Spleen (tissue), 11 donors: Measurements from ENCODE around the gene P2RX7. TPM values are rescaled to one million over a fixed set of nuclear protein-coding genes. Genes with fewer than 3 reads are reported as not detected.
"Not testable (repeated sequence)": the region's sequence is repeated elsewhere in the genome, so short reads cannot be mapped to it uniquely, and the experiment has no call there.

Source experiments
- DNase-seq: peaks from one replicate; pipeline ENCODE4 v3.0.0-alpha.2; 2020
- H3K27ac ChIP-seq, 8 donors: fragments of 200-600 bp; sonication (generic) in 7 of 8; 1 replicate in 4 of 8; 2 replicates in 4 of 8; pipeline versions ENCODE4 v1.5.0 to v1.8.0; 2016 to 2021; ENCODE audit warnings: inconsistent platforms in 4 of 8, mild to moderate bottlenecking in 4 of 8, moderate library complexity in 1 of 8
- H3K27me3 ChIP-seq, 7 donors: fragments of 200-600 bp; sonication (generic) in 6 of 7; replicated peaks in 1 of 7; 1 replicate in 4 of 7; 2 replicates in 3 of 7; pipeline versions ENCODE4 v1.5.0 to v1.8.0; 2016 to 2021; ENCODE audit warnings: inconsistent platforms in 3 of 7, mild to moderate bottlenecking in 1 of 7
- H3K36me3 ChIP-seq, 6 donors: fragments of 200-600 bp; sonication (generic) in 5 of 6; 1 replicate in 4 of 6; 2 replicates in 2 of 6; pipeline versions ENCODE4 v1.5.0 to v1.8.0; 2016 to 2021; ENCODE audit warnings: inconsistent platforms in 2 of 6
- H3K4me1 ChIP-seq, 6 donors: fragments of 200-600 bp; sonication (generic) in 5 of 6; 1 replicate in 3 of 6; 2 replicates in 3 of 6; pipeline versions ENCODE4 v1.5.0 to v1.8.0; 2016 to 2021; ENCODE audit warnings: inconsistent platforms in 3 of 6
- H3K4me3 ChIP-seq, 8 donors: fragments of 200-600 bp; sonication (generic) in 7 of 8; 1 replicate in 4 of 8; 2 replicates in 4 of 8; pipeline versions ENCODE4 v1.5.0 to v1.8.0; 2016 to 2021; ENCODE audit warnings: inconsistent platforms in 4 of 8, mild to moderate bottlenecking in 4 of 8, moderate library complexity in 2 of 8
- H3K9me3 ChIP-seq, 8 donors: fragments of 200-600 bp; sonication (generic) in 7 of 8; 1 replicate in 4 of 8; 2 replicates in 4 of 8; pipeline versions ENCODE4 v1.5.0 to v1.8.0; 2016 to 2021; ENCODE audit warnings: inconsistent platforms in 4 of 8
- POLR2A ChIP-seq, 3 donors: fragments of 450-650 bp; IDR thresholded peaks; one replicate each; pipeline ENCODE4 v1.5.1; 2017; ENCODE audit warnings: antibody characterized with exemption in 3 of 3, mild to moderate bottlenecking in 1 of 3
- POLR2AphosphoS5 ChIP-seq, 3 donors: sonication (generic); formaldehyde crosslinking; IDR thresholded peaks; one replicate each; pipeline ENCODE4 v1.5.1; 2017; ENCODE audit warnings: antibody characterized with exemption in 3 of 3
- WGBS, 5 donors: extraction: QIAGEN DNeasy Blood & Tissue Kit in 3 of 5; methylation state at CpG; one replicate each; pipeline versions ENCODE4 v1.1.5 to v1.1.7; 2013 to 2018; 5-methylcytosine and 5-hydroxymethylcytosine counted together
- intact Hi-C: fragments of 100-400 bp; cut with DNase I; formaldehyde crosslinking; loops from one replicate; pipeline ENCODE4 v1.15.0; 2023; ENCODE audit warnings: low total_unique reads
- polyA plus RNA-seq, 3 donors: library from polyadenylated mRNA; stranded (reverse); fragments of 200-250 nt; gene quantifications; one replicate each; pipeline ENCODE4 v1.2.1, GENCODE V29; 2013
- total RNA-seq, 7 donors: library from RNA; depleted of rRNA in 3 of 7; stranded (reverse); fragments of >200 nt in 3 of 7; fragmentation: NEBNext Ultra II Directional in 4 of 7; extraction: Animal tissue kit (Norgen Biotek cat#: 25700) in 4 of 7; gene quantifications; one replicate each; pipeline versions ENCODE4 v1.1.0 to v1.2.1, GENCODE V29; 2016 to 2021
- TF ChIP-seq, protein P1 (sequence below), 11 experiments: fragments of 200-600 bp in 7 of 11; fragments of 450-650 bp in 4 of 11; sonication (generic) in 4 of 11; IDR thresholded peaks in 8 of 11; conservative IDR thresholded peaks in 3 of 11; 1 replicate in 7 of 11; 2 replicates in 4 of 11; pipeline versions ENCODE4 v1.4.0 to v1.8.0; 2016 to 2021; ENCODE audit warnings: antibody characterized with exemption in 11 of 11, inconsistent platforms in 4 of 11, mild to moderate bottlenecking in 1 of 11
- donor health status: healthy with polysubstance abuse.
- donor health status: DM: no; HTN: no; CAD: no; lungs with moderate emphysema.
- donor health status: DM: no; HTN: no; CAD: no.
- donor health status: Bipolar disorder and iron deficiency.
- donor health status: healthy.
- donor health status: DM: no; HTN: no; CAD: no.
- donor health status: DM: yes; HTN: yes; CAD: no.

P2RX7 gene
- total and polyA plus RNA-seq, 10 donors: 1.8 to 12.3 (median 9.0) TPM

DNA sequence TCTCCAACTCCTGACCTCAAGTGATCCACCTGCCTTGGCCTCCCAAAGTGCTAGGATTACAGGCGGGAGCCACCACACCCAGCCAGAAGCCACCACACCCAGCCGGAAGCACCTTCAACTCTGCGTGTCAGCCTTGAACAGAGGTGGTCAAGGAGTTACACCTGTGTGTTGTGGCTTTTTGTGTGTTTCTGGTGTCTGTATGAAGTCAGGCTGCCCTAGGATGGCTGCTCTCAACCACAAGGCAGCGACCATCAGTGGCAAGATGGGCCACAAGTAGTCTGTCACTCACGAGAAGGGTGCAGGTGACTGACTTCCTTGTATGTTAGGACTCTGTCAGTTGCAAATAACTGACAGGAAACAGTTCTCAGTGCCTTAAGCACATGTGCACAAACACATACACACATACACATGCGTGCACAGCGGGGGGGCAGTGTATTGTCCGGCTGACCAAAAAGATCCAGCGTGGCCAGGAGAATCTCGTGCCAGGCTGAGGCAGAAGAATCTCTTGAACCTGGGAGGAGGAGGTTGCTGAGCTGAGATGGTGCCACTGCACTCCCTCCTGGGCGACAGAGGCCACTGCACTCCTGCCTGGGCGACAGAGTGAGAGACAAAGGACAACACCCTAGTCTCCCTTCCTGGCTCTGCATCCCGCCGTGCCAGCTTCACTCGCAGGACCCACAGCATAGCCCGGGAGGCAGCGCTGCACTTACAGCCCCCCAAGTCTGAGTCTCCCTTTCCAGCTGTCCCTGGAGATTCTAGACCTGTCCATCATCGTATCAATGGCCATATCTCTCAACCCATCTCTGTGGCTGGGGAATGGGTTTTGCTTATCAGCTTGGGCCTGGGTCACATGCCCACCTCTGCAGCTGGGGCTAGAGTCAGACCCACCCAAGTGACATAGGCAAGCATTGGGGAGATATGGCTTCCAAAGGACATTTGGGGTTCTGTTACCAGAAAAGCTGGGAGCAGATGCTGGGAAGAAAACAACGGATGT is 90.9 kb downstream of the P2RX7 start:
- Histone ChIP-seq H3K4me1 (peaks cover 0 to 37% (median 18%) of the 10 kb centered on the region in 6 donors), H3K4me3 (no peak overlapping the region), H3K27ac (peak overlapping the region in 7 of 8 donors; percentile 25 to 78 (median 36)), H3K27me3 (no peaks in the 10 kb centered on the region), H3K36me3 (peaks cover 0 to 91% (median 16%) of the 10 kb centered on the region in 6 donors), H3K9me3 (no peaks in the 10 kb centered on the region)
- intact Hi-C loops: loop anchor here (10.0 kb wide), 1 partner anchor 109 kb away; no protein-coding TSS in a partner anchor
- 59 to 70% (median 66%) methylated on average over 14 to 19 of the region's 19 CpGs for WGBS, 5 donors
- TF ChIP-seq POLR2AphosphoS5 (IDR thresholded peaks at IDR 0.05) (peak in 1 of 3 donors; percentile 30), POLR2A (IDR thresholded peaks at IDR 0.05) (no peak)
- TF ChIP-seq, protein P1, sequence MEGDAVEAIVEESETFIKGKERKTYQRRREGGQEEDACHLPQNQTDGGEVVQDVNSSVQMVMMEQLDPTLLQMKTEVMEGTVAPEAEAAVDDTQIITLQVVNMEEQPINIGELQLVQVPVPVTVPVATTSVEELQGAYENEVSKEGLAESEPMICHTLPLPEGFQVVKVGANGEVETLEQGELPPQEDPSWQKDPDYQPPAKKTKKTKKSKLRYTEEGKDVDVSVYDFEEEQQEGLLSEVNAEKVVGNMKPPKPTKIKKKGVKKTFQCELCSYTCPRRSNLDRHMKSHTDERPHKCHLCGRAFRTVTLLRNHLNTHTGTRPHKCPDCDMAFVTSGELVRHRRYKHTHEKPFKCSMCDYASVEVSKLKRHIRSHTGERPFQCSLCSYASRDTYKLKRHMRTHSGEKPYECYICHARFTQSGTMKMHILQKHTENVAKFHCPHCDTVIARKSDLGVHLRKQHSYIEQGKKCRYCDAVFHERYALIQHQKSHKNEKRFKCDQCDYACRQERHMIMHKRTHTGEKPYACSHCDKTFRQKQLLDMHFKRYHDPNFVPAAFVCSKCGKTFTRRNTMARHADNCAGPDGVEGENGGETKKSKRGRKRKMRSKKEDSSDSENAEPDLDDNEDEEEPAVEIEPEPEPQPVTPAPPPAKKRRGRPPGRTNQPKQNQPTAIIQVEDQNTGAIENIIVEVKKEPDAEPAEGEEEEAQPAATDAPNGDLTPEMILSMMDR (IDR thresholded peaks at IDR 0.05 in 8 of 11, conservative IDR thresholded peaks at IDR 0.05 in 3 of 11): peak in 7 of 11 experiments; percentile 9 to 39 (median 26)
- no peak for DNase-seq

DNA sequence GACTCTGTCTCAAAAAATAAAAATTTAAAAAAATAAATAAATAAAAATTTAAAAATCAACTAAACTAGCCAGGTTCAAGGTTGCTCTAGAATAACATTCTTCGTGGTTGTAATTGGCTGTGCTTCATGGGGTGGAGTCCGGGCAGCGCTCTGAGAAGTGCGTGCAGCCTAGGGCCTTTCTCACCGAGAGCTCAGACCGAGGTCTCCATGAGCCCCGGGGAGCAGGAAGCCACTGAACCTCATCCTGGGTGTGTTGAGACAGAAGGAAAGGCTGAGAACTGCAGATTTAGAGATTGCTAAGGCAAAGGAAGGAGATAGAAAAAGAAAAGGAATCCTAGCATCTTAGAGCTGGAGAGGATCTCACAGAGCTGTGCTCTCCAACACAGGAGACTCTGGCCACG is 91.9 kb downstream of the P2RX7 start:
- TF ChIP-seq POLR2AphosphoS5 (IDR thresholded peaks at IDR 0.05): no peak
- TF ChIP-seq POLR2A (IDR thresholded peaks at IDR 0.05): no peak
- TF ChIP-seq, protein P1 (IDR thresholded peaks at IDR 0.05 in 8 of 11, conservative IDR thresholded peaks at IDR 0.05 in 3 of 11): no peak
- intact Hi-C loops: loop anchor here (10.0 kb wide), 1 partner anchor 110 kb away; no protein-coding TSS in a partner anchor
- no peak for DNase-seq
- no peaks in the 10 kb centered on the region for H3K27me3 ChIP-seq
- 51 to 63% (median 52%) methylated on average over 8 of the region's 8 CpGs for WGBS, 5 donors
- H3K4me1 ChIP-seq: peaks cover 0 to 38% (median 18%) of the 10 kb centered on the region in 6 donors
- no peak overlapping the region for H3K4me3 ChIP-seq
- H3K27ac ChIP-seq: peak overlapping the region in 6 of 8 donors; percentile 20 to 78 (median 44)
- H3K36me3 ChIP-seq: peaks cover 0 to 93% (median 24%) of the 10 kb centered on the region in 6 donors
- H3K9me3 ChIP-seq: no peaks in the 10 kb centered on the region

DNA sequence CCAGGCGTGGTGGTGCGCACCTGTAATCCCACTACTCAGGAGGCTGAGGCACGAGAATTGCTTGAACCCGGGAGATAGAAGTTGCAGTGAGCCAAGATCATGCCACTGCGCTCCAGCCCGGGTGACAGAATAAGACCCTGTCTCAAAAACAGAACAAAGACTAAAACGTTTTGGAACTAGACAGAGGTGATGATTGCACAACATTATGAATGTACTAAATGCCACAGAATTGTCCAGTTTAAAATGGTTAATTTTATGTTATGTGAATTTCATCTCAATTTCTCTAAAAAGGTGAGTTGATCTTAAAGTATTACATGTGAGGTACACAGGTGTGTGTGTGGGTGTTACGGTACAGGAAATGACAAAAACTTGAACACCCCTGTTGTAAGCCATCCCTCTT is 93.7 kb downstream of the P2RX7 start:
- 78 to 90% (median 83%) methylated on average over 8 of the region's 8 CpGs for WGBS, 5 donors
- peaks cover 0 to 82% (median 24%) of the 10 kb centered on the region in 6 donors for H3K36me3 ChIP-seq
- no peak for DNase-seq
- intact Hi-C loops: loop anchor here (10.0 kb wide), 1 partner anchor 112 kb away; no protein-coding TSS in a partner anchor
- no peaks in the 10 kb centered on the region for H3K27me3 ChIP-seq
- H3K4me1 ChIP-seq: peaks cover 0 to 48% (median 26%) of the 10 kb centered on the region in 6 donors
- TF ChIP-seq POLR2A (IDR thresholded peaks at IDR 0.05): no peak
- no peak for TF ChIP-seq POLR2AphosphoS5 (IDR thresholded peaks at IDR 0.05)
- TF ChIP-seq, protein P1 (IDR thresholded peaks at IDR 0.05 in 8 of 11, conservative IDR thresholded peaks at IDR 0.05 in 3 of 11): no peak
- no peak overlapping the region for H3K4me3 ChIP-seq
- no peaks in the 10 kb centered on the region for H3K9me3 ChIP-seq
- no peak overlapping the region for H3K27ac ChIP-seq

DNA sequence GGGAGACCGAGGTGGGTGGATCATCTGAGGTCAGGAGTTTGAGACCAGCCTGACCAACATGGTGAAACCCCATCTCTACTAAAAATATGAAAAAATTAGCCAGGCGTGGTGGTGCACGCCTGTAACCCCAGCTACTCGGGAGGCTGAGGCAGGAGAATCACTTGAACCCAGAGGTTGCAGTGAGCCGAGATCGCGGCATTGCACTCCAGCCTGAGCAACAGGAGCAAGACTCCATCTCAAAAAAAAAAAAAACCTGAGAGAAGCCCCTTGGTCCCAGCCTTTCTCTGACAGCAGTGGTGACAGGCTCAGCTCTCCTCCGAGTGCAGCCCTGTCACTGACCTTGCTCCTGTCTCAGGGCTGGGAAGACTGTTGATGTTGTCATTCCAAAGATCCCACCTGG is 94.2 kb downstream of the P2RX7 start:
- WGBS, 5 donors: 83 to 99% (median 92%) methylated on average over 7 to 8 of the region's 8 CpGs
- Histone ChIP-seq H3K27ac (peak overlapping the region in 3 of 8 donors; percentile 21 to 61 (median 58)), H3K4me1 (peaks cover 0 to 48% (median 26%) of the 10 kb centered on the region in 6 donors), H3K36me3 (peaks cover 0 to 82% (median 24%) of the 10 kb centered on the region in 6 donors)
- H3K27me3 ChIP-seq, H3K9me3 ChIP-seq, H3K4me3 ChIP-seq: not testable (repeated sequence)
- intact Hi-C loops: loop anchor here (10.0 kb wide), 1 partner anchor 112 kb away; no protein-coding TSS in a partner anchor
- DNase-seq: peak; percentile 16
